ENCODE results near the gene TMCO4. TPM values are rescaled to one million over a fixed set of nuclear protein-coding genes. Genes with fewer than 3 reads are reported as not detected.

Gene TMCO4
- total RNA-seq, 2 donors from 2014 or later, result 19.6 to 22.1 TPM

- H3K4me1 Mint-ChIP-seq (ENCODE audit: low read depth), result no peaks in the 10 kb centered on the region
- no peaks in the 10 kb centered on the region for H3K9me3 Mint-ChIP-seq
- no peak overlapping the region for H3K4me3 Mint-ChIP-seq
- H3K27me3 Mint-ChIP-seq (ENCODE audit: low read depth), result no peaks in the 10 kb centered on the region
- no peak overlapping the region for H3K27ac Mint-ChIP-seq
- ATAC-seq (replicated peaks in 1 of 2) (no peak), DNase-seq (no peak)
- H3K36me3 Mint-ChIP-seq (ENCODE audit: insufficient read depth in 2 of 2), result peaks cover 0 to 8% of the 10 kb centered on the region in 2 donors
These were observed 19.3 kb downstream of the TMCO4 start for GRCh38 chr1:19780267-19780877.

- ATAC-seq (replicated peaks in 1 of 2) (no peak), DNase-seq (no peak)
- Mint-ChIP-seq H3K36me3 (ENCODE audit: insufficient read depth in 2 of 2) (peaks cover 0 to 8% of the 10 kb centered on the region in 2 donors), H3K9me3 (no peaks in the 10 kb centered on the region), H3K4me1 (ENCODE audit: low read depth) (no peaks in the 10 kb centered on the region), H3K27ac (no peak overlapping the region), H3K27me3 (ENCODE audit: low read depth) (no peaks in the 10 kb centered on the region), H3K4me3 (no peak overlapping the region)
These were observed 22.8 kb downstream of the TMCO4 start for GRCh38 chr1:19776933-19777332.

GRCh38 chr1:19776287-19776686, 23.4 kb downstream of the TMCO4 start:
- no peaks in the 10 kb centered on the region for H3K4me1 Mint-ChIP-seq (ENCODE audit: low read depth)
- ATAC-seq (replicated peaks in 1 of 2) (no peak), DNase-seq (no peak)
- H3K27ac Mint-ChIP-seq, result no peak overlapping the region
- H3K4me3 Mint-ChIP-seq, result no peak overlapping the region
- H3K27me3 Mint-ChIP-seq (ENCODE audit: low read depth), result no peaks in the 10 kb centered on the region
- H3K36me3 Mint-ChIP-seq (ENCODE audit: insufficient read depth in 2 of 2), result peaks cover 0 to 8% of the 10 kb centered on the region in 2 donors
- H3K9me3 Mint-ChIP-seq, result no peaks in the 10 kb centered on the region

GRCh38 chr1:19775831-19776230, 23.9 kb downstream of the TMCO4 start:
- H3K36me3 Mint-ChIP-seq (ENCODE audit: insufficient read depth in 2 of 2), result peaks cover 0 to 7% of the 10 kb centered on the region in 2 donors

GRCh38 chr1:19775317-19775716, 24.4 kb downstream of the TMCO4 start:
- Mint-ChIP-seq H3K4me1 (ENCODE audit: low read depth) (no peaks in the 10 kb centered on the region), H3K4me3 (no peak overlapping the region), H3K27me3 (ENCODE audit: low read depth) (no peaks in the 10 kb centered on the region), H3K36me3 (ENCODE audit: insufficient read depth in 2 of 2) (peaks cover 0 to 6% of the 10 kb centered on the region in 2 donors), H3K27ac (no peak overlapping the region), H3K9me3 (no peaks in the 10 kb centered on the region)
- no peak for DNase-seq
- ATAC-seq (replicated peaks in 1 of 2), result no peak

More at GRCh38 chr1:19775831-19776230, 23.9 kb downstream of the TMCO4 start:
- ATAC-seq (replicated peaks in 1 of 2) (no peak), DNase-seq (no peak)
- Mint-ChIP-seq H3K9me3 (no peaks in the 10 kb centered on the region), H3K27ac (no peak overlapping the region), H3K4me1 (ENCODE audit: low read depth) (no peaks in the 10 kb centered on the region), H3K27me3 (ENCODE audit: low read depth) (no peaks in the 10 kb centered on the region), H3K4me3 (no peak overlapping the region)

- H3K27ac Mint-ChIP-seq, result no peak overlapping the region
- H3K9me3 Mint-ChIP-seq, result no peaks in the 10 kb centered on the region
These were observed 25.4 kb downstream of the TMCO4 start for GRCh38 chr1:19774180-19774785.

GRCh38 chr1:19773485-19773884, 26.2 kb downstream of the TMCO4 start:
- H3K4me3 Mint-ChIP-seq, result no peak overlapping the region
- DNase-seq (no peak), ATAC-seq (replicated peaks in 1 of 2) (no peak)
- no peaks in the 10 kb centered on the region for H3K9me3 Mint-ChIP-seq
- H3K36me3 Mint-ChIP-seq (ENCODE audit: insufficient read depth in 2 of 2), result no peaks in the 10 kb centered on the region
- H3K27me3 Mint-ChIP-seq (ENCODE audit: low read depth), result no peaks in the 10 kb centered on the region
- no peak overlapping the region for H3K27ac Mint-ChIP-seq
- no peaks in the 10 kb centered on the region for H3K4me1 Mint-ChIP-seq (ENCODE audit: low read depth)

More at GRCh38 chr1:19774180-19774785, 25.4 kb downstream of the TMCO4 start:
- DNase-seq (no peak), ATAC-seq (replicated peaks in 1 of 2) (no peak)
- H3K4me1 Mint-ChIP-seq (ENCODE audit: low read depth), result no peaks in the 10 kb centered on the region
- no peaks in the 10 kb centered on the region for H3K27me3 Mint-ChIP-seq (ENCODE audit: low read depth)
- H3K36me3 Mint-ChIP-seq (ENCODE audit: insufficient read depth in 2 of 2), result peaks cover 0 to 3% of the 10 kb centered on the region in 2 donors
- no peak overlapping the region for H3K4me3 Mint-ChIP-seq

- Mint-ChIP-seq H3K36me3 (ENCODE audit: insufficient read depth in 2 of 2) (no peaks in the 10 kb centered on the region), H3K27ac (no peak overlapping the region), H3K27me3 (ENCODE audit: low read depth) (no peaks in the 10 kb centered on the region), H3K9me3 (no peaks in the 10 kb centered on the region), H3K4me1 (ENCODE audit: low read depth) (no peaks in the 10 kb centered on the region), H3K4me3 (no peak overlapping the region)
- DNase-seq (no peak), ATAC-seq (replicated peaks in 1 of 2) (no peak)
These were observed 27.7 kb downstream of the TMCO4 start for GRCh38 chr1:19772053-19772452.

GRCh38 chr1:19771350-19771749, 28.4 kb downstream of the TMCO4 start:
- ATAC-seq (replicated peaks in 1 of 2) (no peak), DNase-seq (no peak)
- Mint-ChIP-seq H3K27ac (no peak overlapping the region), H3K27me3 (ENCODE audit: low read depth) (no peaks in the 10 kb centered on the region), H3K4me3 (no peak overlapping the region), H3K9me3 (no peaks in the 10 kb centered on the region), H3K36me3 (ENCODE audit: insufficient read depth in 2 of 2) (no peaks in the 10 kb centered on the region), H3K4me1 (ENCODE audit: low read depth) (peaks cover 2% of the 10 kb centered on the region)

- DNase-seq, result no peak
- Mint-ChIP-seq H3K4me3 (no peak overlapping the region), H3K27me3 (ENCODE audit: low read depth) (no peaks in the 10 kb centered on the region), H3K4me1 (ENCODE audit: low read depth) (peaks cover 9% of the 10 kb centered on the region), H3K9me3 (no peaks in the 10 kb centered on the region), H3K27ac (no peak overlapping the region), H3K36me3 (ENCODE audit: insufficient read depth in 2 of 2) (no peaks in the 10 kb centered on the region)
- ATAC-seq (replicated peaks in 1 of 2), result no peak
These were observed 29.1 kb downstream of the TMCO4 start for GRCh38 chr1:19770436-19771190.

GRCh38 chr1:19769211-19769932, 30.3 kb downstream of the TMCO4 start:
- no peaks in the 10 kb centered on the region for H3K36me3 Mint-ChIP-seq (ENCODE audit: insufficient read depth in 2 of 2)
- no peaks in the 10 kb centered on the region for H3K27me3 Mint-ChIP-seq (ENCODE audit: low read depth)
- H3K9me3 Mint-ChIP-seq, result no peaks in the 10 kb centered on the region
- ATAC-seq (replicated peaks in 1 of 2) (no peak), DNase-seq (no peak)
- no peak overlapping the region for H3K27ac Mint-ChIP-seq
- no peak overlapping the region for H3K4me3 Mint-ChIP-seq
- H3K4me1 Mint-ChIP-seq (ENCODE audit: low read depth), result peaks cover 18% of the 10 kb centered on the region

GRCh38 chr1:19768353-19769210, 31.1 kb downstream of the TMCO4 start:
- H3K4me1 Mint-ChIP-seq (ENCODE audit: low read depth), result peaks cover 18% of the 10 kb centered on the region
- ATAC-seq (replicated peaks in 1 of 2) (no peak), DNase-seq (no peak)
- no peak overlapping the region for H3K27ac Mint-ChIP-seq
- H3K36me3 Mint-ChIP-seq (ENCODE audit: insufficient read depth in 2 of 2), result no peaks in the 10 kb centered on the region
- H3K4me3 Mint-ChIP-seq, result no peak overlapping the region
- no peaks in the 10 kb centered on the region for H3K9me3 Mint-ChIP-seq
- H3K27me3 Mint-ChIP-seq (ENCODE audit: low read depth), result no peaks in the 10 kb centered on the region

Data from activated T-cell treated with anti-CD3 and anti-CD28 coated beads, Interleukin-2, amount 50 U/mL, for 72 hours (primary cell).